Measurements from ENCODE around the gene GPC5.
"Not testable (repeated sequence)": the region's sequence is repeated elsewhere in the genome, so short reads cannot be mapped to it uniquely, and the experiment has no call there.

Gene GPC5

DNA sequence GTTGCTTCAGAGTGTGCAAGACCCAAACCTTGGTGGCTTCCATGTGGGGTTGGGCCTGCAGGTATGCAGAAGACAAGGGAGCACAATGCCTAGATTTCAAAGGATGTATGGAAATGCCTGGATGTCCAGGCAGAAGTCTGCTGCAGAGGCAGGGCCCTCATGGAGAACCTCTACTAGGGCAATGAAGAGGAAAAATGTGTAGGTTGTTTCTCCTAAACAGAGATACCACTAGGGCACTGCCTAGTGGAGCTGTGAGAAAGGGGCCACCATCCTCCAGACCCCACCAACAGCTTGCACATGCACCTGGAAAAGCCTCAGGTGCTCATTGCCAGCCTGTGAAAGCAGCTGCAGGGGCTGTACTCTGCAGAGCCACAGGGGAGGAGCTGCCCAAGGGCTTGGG lies 1295.6 kb downstream of the GPC5 start:
- POLR2A ChIA-PET, result no interaction called here
- TF ChIP-seq ZNF610 (tag by site-specific recombination; IDR thresholded peaks at IDR 0.05; ENCODE audit: borderline replicate concordance), result no peak
- no peak for TF ChIP-seq ZNF311 (tag by site-specific recombination; IDR thresholded peaks at IDR 0.05; ENCODE audit: borderline replicate concordance)
- TF ChIP-seq ZNF423 (tag by site-specific recombination; IDR thresholded peaks at IDR 0.05), result no peak
- peak; percentile 61 for TF ChIP-seq SETDB1 (IDR thresholded peaks at IDR 0.05; ENCODE audit: insufficient read length, low read length)
- no peak overlapping the region for H3K4me3 ChIP-seq (ENCODE audit: low read depth, low read length)
- no peaks in the 10 kb centered on the region for H3K9me3 ChIP-seq (ENCODE audit: control insufficient read depth, insufficient read depth, low read depth, low read length)
- no peaks in the 10 kb centered on the region for H3K4me1 ChIP-seq (ENCODE audit: control insufficient read depth, insufficient read depth, low read length)
- no peaks in the 10 kb centered on the region for H3K36me3 ChIP-seq (ENCODE audit: control insufficient read depth in 2 of 2, insufficient read depth in 1 of 2, low read length in 2 of 2)
- CTCF ChIA-PET, result interaction anchor here (0.7 kb wide), 1 partner anchor 1211 kb away, joined by 3 read pairs; no protein-coding TSS in a partner anchor
- H3K27ac ChIP-seq (ENCODE audit: extremely low read depth, low read depth, low read length), result no peak overlapping the region

DNA sequence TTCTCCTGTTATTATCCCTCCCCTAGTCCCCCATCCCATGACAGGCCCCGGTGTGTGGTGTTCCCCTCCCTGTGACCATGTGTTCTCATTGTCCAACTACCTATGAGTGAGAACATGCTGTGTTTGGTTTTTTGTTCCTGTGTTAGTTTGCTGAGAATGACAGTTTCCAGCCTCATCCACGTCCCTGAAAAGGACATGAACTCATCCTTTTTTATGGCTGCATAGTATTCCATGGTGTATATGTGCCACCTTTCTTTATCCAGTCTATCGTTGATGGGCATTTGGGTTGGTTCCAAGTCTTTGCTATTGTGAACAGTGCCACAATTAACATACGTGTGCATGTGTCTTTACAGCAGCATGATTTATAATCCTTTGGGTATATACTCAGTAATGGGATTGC lies 1297.4 kb downstream of the GPC5 start:
- TF ChIP-seq ZNF146 (tag by site-specific recombination; IDR thresholded peaks at IDR 0.05) (peak; percentile 53), ZNF280D (tag by site-specific recombination; IDR thresholded peaks at IDR 0.05) (0 out of 2 replicates have a peak, but pooled peaks have one; percentile 29)
- H3K9me3 ChIP-seq (ENCODE audit: control insufficient read depth, insufficient read depth, low read depth, low read length); CTCF ChIA-PET; H3K4me1 ChIP-seq (ENCODE audit: control insufficient read depth, insufficient read depth, low read length); H3K27ac ChIP-seq (ENCODE audit: extremely low read depth, low read depth, low read length); H3K4me3 ChIP-seq (ENCODE audit: low read depth, low read length); H3K36me3 ChIP-seq (ENCODE audit: control insufficient read depth in 2 of 2, insufficient read depth in 1 of 2, low read length in 2 of 2); POLR2A ChIA-PET: not testable (repeated sequence)

DNA sequence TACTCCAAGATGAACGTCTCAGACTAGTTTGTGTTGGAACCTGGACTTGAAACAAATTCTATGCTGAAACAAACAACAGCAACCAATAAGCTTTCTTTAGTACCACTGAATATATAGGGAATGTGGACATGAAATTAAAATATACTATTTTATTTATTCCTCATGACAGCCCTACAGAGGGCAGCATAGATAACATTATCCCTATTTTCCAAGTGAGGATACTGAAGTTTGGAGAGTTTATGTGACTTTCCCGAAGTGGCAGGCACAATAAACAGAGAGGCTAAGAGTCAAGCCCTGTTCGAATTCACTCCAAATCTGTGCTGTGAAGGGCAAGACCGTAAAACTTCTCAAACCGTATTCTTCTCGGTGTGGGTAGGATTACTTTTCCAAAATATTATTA lies 1318.3 kb downstream of the GPC5 start:
- no peak overlapping the region for H3K27ac ChIP-seq (ENCODE audit: extremely low read depth, low read depth, low read length)
- H3K9me3 ChIP-seq (ENCODE audit: control insufficient read depth, insufficient read depth, low read depth, low read length), result no peaks in the 10 kb centered on the region
- CTCF ChIA-PET, result interaction anchor here (0.6 kb wide), 1 partner anchor 1156 kb away, joined by 4 read pairs; no protein-coding TSS in a partner anchor
- H3K4me3 ChIP-seq (ENCODE audit: low read depth, low read length), result no peak overlapping the region
- POLR2A ChIA-PET, result no interaction called here
- TF ChIP-seq TRIM28 (IDR thresholded peaks at IDR 0.05; ENCODE audit: borderline replicate concordance, low read length) (peak; percentile 30; the same call in 1 of the 2 replicates), ZBTB49 (tag by site-specific recombination; IDR thresholded peaks at IDR 0.05; ENCODE audit: low read depth) (no peak), ELK4 (IDR thresholded peaks at IDR 0.05; ENCODE audit: borderline replicate concordance, low read depth, low read length) (0 out of 2 replicates have a peak, but pooled peaks have one; percentile 16)
- no peaks in the 10 kb centered on the region for H3K4me1 ChIP-seq (ENCODE audit: control insufficient read depth, insufficient read depth, low read length)
- no peaks in the 10 kb centered on the region for H3K36me3 ChIP-seq (ENCODE audit: control insufficient read depth in 2 of 2, insufficient read depth in 1 of 2, low read length in 2 of 2)

- Histone ChIP-seq H3K27ac (ENCODE audit: extremely low read depth, low read depth, low read length) (no peak overlapping the region), H3K4me1 (ENCODE audit: control insufficient read depth, insufficient read depth, low read length) (no peaks in the 10 kb centered on the region), H3K9me3 (ENCODE audit: control insufficient read depth, insufficient read depth, low read depth, low read length) (no peaks in the 10 kb centered on the region), H3K36me3 (ENCODE audit: control insufficient read depth in 2 of 2, insufficient read depth in 1 of 2, low read length in 2 of 2) (no peaks in the 10 kb centered on the region), H3K4me3 (ENCODE audit: low read depth, low read length) (no peak overlapping the region)
- TF ChIP-seq ZNF37A (tag by site-specific recombination; IDR thresholded peaks at IDR 0.05), result no peak
- TF ChIP-seq, protein P1, sequence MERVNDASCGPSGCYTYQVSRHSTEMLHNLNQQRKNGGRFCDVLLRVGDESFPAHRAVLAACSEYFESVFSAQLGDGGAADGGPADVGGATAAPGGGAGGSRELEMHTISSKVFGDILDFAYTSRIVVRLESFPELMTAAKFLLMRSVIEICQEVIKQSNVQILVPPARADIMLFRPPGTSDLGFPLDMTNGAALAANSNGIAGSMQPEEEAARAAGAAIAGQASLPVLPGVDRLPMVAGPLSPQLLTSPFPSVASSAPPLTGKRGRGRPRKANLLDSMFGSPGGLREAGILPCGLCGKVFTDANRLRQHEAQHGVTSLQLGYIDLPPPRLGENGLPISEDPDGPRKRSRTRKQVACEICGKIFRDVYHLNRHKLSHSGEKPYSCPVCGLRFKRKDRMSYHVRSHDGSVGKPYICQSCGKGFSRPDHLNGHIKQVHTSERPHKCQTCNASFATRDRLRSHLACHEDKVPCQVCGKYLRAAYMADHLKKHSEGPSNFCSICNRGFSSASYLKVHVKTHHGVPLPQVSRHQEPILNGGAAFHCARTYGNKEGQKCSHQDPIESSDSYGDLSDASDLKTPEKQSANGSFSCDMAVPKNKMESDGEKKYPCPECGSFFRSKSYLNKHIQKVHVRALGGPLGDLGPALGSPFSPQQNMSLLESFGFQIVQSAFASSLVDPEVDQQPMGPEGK (tag by site-specific recombination; IDR thresholded peaks at IDR 0.05), result no peak
- TF ChIP-seq FEZF1 (tag by site-specific recombination; IDR thresholded peaks at IDR 0.05), result peak; percentile 11; the same call in 1 of the 2 replicates
- TF ChIP-seq ZNF501 (tag by site-specific recombination; IDR thresholded peaks at IDR 0.05), result no peak
- peak; percentile 94 for TF ChIP-seq TRIM28 (IDR thresholded peaks at IDR 0.05; ENCODE audit: borderline replicate concordance, low read length)
- ChIA-PET POLR2A (no interaction called here), CTCF (no interaction called here)
These were observed 1319.4 kb downstream of the GPC5 start for GRCh38 chr13:92717857-92718256.

All from HEK293 (cell line).